ENCODE results near the gene PAK4. TPM values are rescaled to one million over a fixed set of nuclear protein-coding genes. Genes with fewer than 3 reads are reported as not detected.

The PAK4 gene
- total and polyA plus RNA-seq, 9 of the 15 experiments (the other 6 are each of a cell fraction or from before 2014, with no cell fraction given), result 0.21 to 33.5 (median 5.8) TPM

DNA sequence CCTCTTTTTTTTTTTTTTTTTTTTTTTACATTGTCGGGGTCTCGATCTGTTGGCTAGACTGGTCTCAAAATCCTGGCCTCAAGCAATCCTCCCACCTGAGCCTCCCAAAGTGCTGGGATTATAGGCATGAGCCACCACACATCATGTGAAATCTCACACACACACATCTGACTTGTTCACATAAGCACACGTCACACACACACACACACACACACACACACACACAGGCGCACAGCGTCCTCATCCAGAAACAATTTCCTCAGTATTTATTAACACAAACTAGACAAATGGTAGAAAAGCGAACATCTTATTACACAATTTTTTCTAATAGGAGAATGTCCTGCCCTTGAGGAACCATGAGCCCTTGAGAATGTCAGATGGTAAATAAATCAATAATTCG, 83.6 kb downstream of the PAK4 start:
- Histone ChIP-seq H3K9me3 (replicated peaks; ENCODE audit: control insufficient read depth, insufficient read depth, low read depth, low read length) (no peaks in the 10 kb centered on the region), H3K9me1 (ENCODE audit: control insufficient read depth, insufficient read depth, low read length) (no peaks in the 10 kb centered on the region), H3K36me3 (ENCODE audit: control insufficient read depth, insufficient read depth, low read length) (no peaks in the 10 kb centered on the region), H3K4me1 (replicated peaks in 1 of 2; ENCODE audit: control insufficient read depth in 2 of 2, insufficient read depth in 2 of 2, low read length in 2 of 2) (peaks cover 12 to 14% of the 10 kb centered on the region in 2 experiments), H4K20me1 (replicated peaks; ENCODE audit: control insufficient read depth, insufficient read depth, low read length) (no peaks in the 10 kb centered on the region; the same call in 1 of the 2 replicates), H3K4me2 (ENCODE audit: insufficient read depth, low read length) (no peak overlapping the region), H3K27ac (ENCODE audit: extremely low read depth, low read depth, low read length) (no peak overlapping the region), H3K27me3 (ENCODE audit: control insufficient read depth in 2 of 2, insufficient read depth in 2 of 2, low read length in 2 of 2) (no peaks in the 10 kb centered on the region), H3K4me3 (no peak overlapping the region), H3K79me2 (ENCODE audit: control insufficient read depth, insufficient read depth, low read length) (no peaks in the 10 kb centered on the region), H3K9ac (ENCODE audit: insufficient read depth in 1 of 2, low read depth in 2 of 2, low read length in 2 of 2) (no peak overlapping the region), H2AFZ (ENCODE audit: low read depth, low read length) (no peak overlapping the region)
- WGBS (ENCODE audit: insufficient coverage, low coverage, missing lambda C conversion rate), result 29% methylated on average over 6 of the region's 7 CpGs
- intact Hi-C loops (cut with micrococcal nuclease) (loop anchor here (5.0 kb wide), 1 partner anchor 87 kb away; no protein-coding TSS in a partner anchor), in situ Hi-C loops (cut with MboI) (no loop called here)
- TF ChIP-seq HOXB6 (CRISPR knock-in tag; IDR thresholded peaks at IDR 0.05; ENCODE audit: borderline replicate concordance) (no peak), POLR2A (conservative IDR thresholded peaks at IDR 0.05) (no peak), SP2 (IDR thresholded peaks at IDR 0.05; ENCODE audit: extremely low read depth, low read depth, low read length, poor library complexity, severe bottlenecking) (no peak), SUPT5H (IDR thresholded peaks at IDR 0.05) (no peak)
- TF ChIP-seq, protein P1, sequence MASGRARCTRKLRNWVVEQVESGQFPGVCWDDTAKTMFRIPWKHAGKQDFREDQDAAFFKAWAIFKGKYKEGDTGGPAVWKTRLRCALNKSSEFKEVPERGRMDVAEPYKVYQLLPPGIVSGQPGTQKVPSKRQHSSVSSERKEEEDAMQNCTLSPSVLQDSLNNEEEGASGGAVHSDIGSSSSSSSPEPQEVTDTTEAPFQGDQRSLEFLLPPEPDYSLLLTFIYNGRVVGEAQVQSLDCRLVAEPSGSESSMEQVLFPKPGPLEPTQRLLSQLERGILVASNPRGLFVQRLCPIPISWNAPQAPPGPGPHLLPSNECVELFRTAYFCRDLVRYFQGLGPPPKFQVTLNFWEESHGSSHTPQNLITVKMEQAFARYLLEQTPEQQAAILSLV (tag; IDR thresholded peaks at IDR 0.05), result no peak
- DNase-seq (ENCODE audit: extremely low read depth in 1 of 4, low spot score in 3 of 4), result no peak
- ChIA-PET POLR2A (no interaction called here), CTCF (ENCODE audit: low intra/inter-chr PET ratio) (no interaction called here)
- FAIRE-seq, result no peak
- no TSS peak for BruUV-seq (replicated peaks)
- ATAC-seq, result no peak
